Stomach (tissue), 9 donors: Measurements from ENCODE around the gene ZNF625. TPM values are rescaled to one million over a fixed set of nuclear protein-coding genes. Genes with fewer than 3 reads are reported as not detected.

Experiments
- DNase-seq, 2 donors: peaks; one replicate each; pipeline versions ENCODE4 v3.0.0 to v3.0.0-alpha.2; 2013 to 2019
- H3K27ac ChIP-seq, 5 donors: fragments of 200-600 bp in 4 of 5; sonication (generic) in 4 of 5; one replicate each; pipeline ENCODE4 v1.5.1; 2013 to 2019; ENCODE audit warnings: mild to moderate bottlenecking in 1 of 5, moderate library complexity in 1 of 5
- H3K27me3 ChIP-seq, 3 donors: fragments of 200-600 bp; sonication (generic); one replicate each; pipeline ENCODE4 v1.5.1; 2017 to 2019; ENCODE audit warnings: mixed run types in 1 of 3
- H3K36me3 ChIP-seq, 4 donors: fragments of 200-600 bp; sonication (generic); 1 replicate in 3 of 4; 2 replicates in 1 of 4; pipeline ENCODE4 v1.5.1; 2016 to 2019
- H3K4me1 ChIP-seq, 4 donors: fragments of 200-600 bp; sonication (generic); one replicate each; pipeline ENCODE4 v1.5.1; 2016 to 2019
- H3K4me3 ChIP-seq, 4 donors: fragments of 200-600 bp; sonication (generic) in 3 of 4; one replicate each; pipeline ENCODE4 v1.5.1; 2016 to 2019; ENCODE audit warnings: mild to moderate bottlenecking in 1 of 4
- H3K9me3 ChIP-seq, 4 donors: fragments of 200-600 bp; sonication (generic); one replicate each; pipeline ENCODE4 v1.5.1; 2016 to 2019
- CTCF ChIP-seq, 7 experiments: fragments of 450-650 bp in 4 of 7; fragments of 200-600 bp in 3 of 7; sonication (generic) in 3 of 7; IDR thresholded peaks; one replicate each; pipeline ENCODE4 v1.5.1; 2016 to 2019; ENCODE audit warnings: antibody characterized with exemption in 7 of 7, control low read depth in 2 of 7, mild to moderate bottlenecking in 1 of 7
- EP300 ChIP-seq: sonication (generic); formaldehyde crosslinking; IDR thresholded peaks from one replicate; pipeline ENCODE4 v1.6.1; 2017; ENCODE audit warnings: antibody characterized with exemption
- POLR2A ChIP-seq, 4 donors: fragments of 450-650 bp; IDR thresholded peaks; one replicate each; pipeline ENCODE4 v1.6.1; 2016; ENCODE audit warnings: antibody characterized with exemption in 4 of 4, control low read depth in 2 of 4, mild to moderate bottlenecking in 1 of 4, moderate library complexity in 1 of 4
- POLR2AphosphoS5 ChIP-seq, 3 donors: sonication (generic); formaldehyde crosslinking; IDR thresholded peaks; one replicate each; pipeline ENCODE4 v1.6.1; 2016; ENCODE audit warnings: antibody characterized with exemption in 3 of 3
- WGBS, 5 donors: extraction: QIAGEN DNeasy Blood & Tissue Kit in 3 of 5; methylation state at CpG; one replicate each; pipeline versions ENCODE4 v1.1.5 to v1.1.7; 2013 to 2018; 5-methylcytosine and 5-hydroxymethylcytosine counted together
- intact Hi-C: fragments of 100-400 bp; cut with DNase I; formaldehyde crosslinking; loops from one replicate; pipeline ENCODE4 v1.15.1; 2023; ENCODE audit warnings: low total_unique reads
- polyA plus RNA-seq, 3 donors: library from polyadenylated mRNA; stranded (reverse); fragments of 200-250 nt; gene quantifications; one replicate each; pipeline ENCODE4 v1.2.3, GENCODE V29; 2013
- total RNA-seq, 5 donors: library from RNA; depleted of rRNA; stranded (reverse); fragments of >200 nt; gene quantifications; one replicate each; pipeline versions ENCODE4 v1.1.0 to v1.2.3, GENCODE V29; 2014 to 2016
- donor health status: healthy with polysubstance abuse.
- donor health status: Bipolar disorder and iron deficiency.
- donor health status: healthy.

Gene ZNF625
- total and polyA plus RNA-seq, 8 donors: 0.60 to 10.0 (median 4.3) TPM; not detected in 2

GRCh38 chr19:12166626-12167025, 10.1 kb upstream of the ZNF625 start:
- TF ChIP-seq CTCF (IDR thresholded peaks at IDR 0.05) (no peak), POLR2AphosphoS5 (IDR thresholded peaks at IDR 0.05) (no peak), POLR2A (IDR thresholded peaks at IDR 0.05) (no peak), EP300 (no peak)
- no peak overlapping the region for H3K4me3 ChIP-seq
- intact Hi-C loops: no loop called here
- peaks cover 5 to 43% (median 30%) of the 10 kb centered on the region in 4 donors for H3K36me3 ChIP-seq
- H3K27me3 ChIP-seq: no peaks in the 10 kb centered on the region
- H3K9me3 ChIP-seq: no peaks in the 10 kb centered on the region
- peaks cover 13 to 55% (median 32%) of the 10 kb centered on the region in 4 donors for H3K4me1 ChIP-seq
- DNase-seq: no peak
- 69 to 94% (median 85%) methylated on average over 1 of the region's 1 CpG for WGBS, 5 donors
- peak overlapping the region in 1 of 5 donors; percentile 49 for H3K27ac ChIP-seq

GRCh38 chr19:12163826-12164225, 7.3 kb upstream of the ZNF625 start:
- Histone ChIP-seq H3K9me3 (no peaks in the 10 kb centered on the region), H3K4me1 (peaks cover 13 to 46% (median 32%) of the 10 kb centered on the region in 4 donors), H3K4me3 (peak overlapping the region; percentile 63 to 82 (median 79)), H3K36me3 (peaks cover 0 to 18% (median 6%) of the 10 kb centered on the region in 4 donors), H3K27ac (peak overlapping the region in 4 of 5 donors; percentile 92 to 98 (median 96)), H3K27me3 (no peaks in the 10 kb centered on the region)
- DNase-seq: no peak
- intact Hi-C loops: no loop called here
- 5 to 13% (median 8%) methylated on average over 2 of the region's 2 CpGs for WGBS, 5 donors
- TF ChIP-seq EP300 (no peak), CTCF (IDR thresholded peaks at IDR 0.05) (no peak), POLR2A (IDR thresholded peaks at IDR 0.05) (no peak), POLR2AphosphoS5 (IDR thresholded peaks at IDR 0.05) (no peak)

GRCh38 chr19:12162882-12163806, 6.6 kb upstream of the ZNF625 start, which contains the start of gene ZNF136:
Gene ZNF136, plus strand, starts transcription at chr19:12163096. Its CDS starts 108 bp downstream, at chr19:12163204.
- intact Hi-C loops: no loop called here
- no peak for TF ChIP-seq CTCF (IDR thresholded peaks at IDR 0.05)
- peak in 2 of 4 donors; percentile 9 to 64 for TF ChIP-seq POLR2A (IDR thresholded peaks at IDR 0.05)
- peak; percentile 82 to 89 (median 87) for TF ChIP-seq POLR2AphosphoS5 (IDR thresholded peaks at IDR 0.05)
- WGBS, 5 donors: 0 to 1% (median 0%) methylated on average over 33 to 57 of the region's 57 CpGs
- Histone ChIP-seq H3K27me3 (no peaks in the 10 kb centered on the region), H3K9me3 (no peaks in the 10 kb centered on the region), H3K27ac (peak within 1 kb of the TSS; percentile 92 to 99 (median 97)), H3K4me1 (peaks cover 13 to 45% (median 32%) of the 10 kb centered on the region in 4 donors), H3K36me3 (peaks cover 0 to 13% (median 0%) of the 10 kb centered on the region in 4 donors), H3K4me3 (peak within 1 kb of the TSS; percentile 63 to 82 (median 79))
- peak; percentile 95 to 98 for DNase-seq

GRCh38 chr19:12162513-12162881, 6.0 kb upstream of the ZNF625 start:
- DNase-seq: no peak
- no peak for TF ChIP-seq POLR2A (IDR thresholded peaks at IDR 0.05)
- no peak for TF ChIP-seq EP300
- no peaks in the 10 kb centered on the region for H3K27me3 ChIP-seq
- H3K36me3 ChIP-seq: peaks cover 0 to 13% (median 0%) of the 10 kb centered on the region in 4 donors
- peak overlapping the region; percentile 92 to 99 (median 97) for H3K27ac ChIP-seq
- no peaks in the 10 kb centered on the region for H3K9me3 ChIP-seq
- peaks cover 13 to 45% (median 32%) of the 10 kb centered on the region in 4 donors for H3K4me1 ChIP-seq
- H3K4me3 ChIP-seq: peak overlapping the region; percentile 63 to 82 (median 79)
- 15 to 18% (median 18%) methylated on average over 8 of the region's 8 CpGs for WGBS, 5 donors
- intact Hi-C loops: no loop called here
